A549 (cell line): ENCODE results near the gene KLF3. TPM values are rescaled to one million over a fixed set of nuclear protein-coding genes. Genes with fewer than 3 reads are reported as not detected.

Experiments
- ATAC-seq, 2 experiments: fragments of 200-7000 bp in 1 of 2; fragments of >200 bp in 1 of 2; cut with Nextera tagmentation in 1 of 2; cut with Tn5 transposase in 1 of 2; 3 replicates each; pipeline versions ENCODE4 v1.8.0 to v1.9.1; 2018 to 2020; ENCODE audit warnings: mild to moderate bottlenecking in 1 of 2, moderate library complexity in 1 of 2
- CTCF ChIA-PET: fragments of 300-600 bp; sonication (Branson Sonifier 250); formaldehyde crosslinking; extraction: SDS; loops from one replicate; lab custom pipeline; 2021; ENCODE audit warnings: antibody characterized with exemption, inconsistent platforms; lab: Yijun Ruan, JAX
- POLR2A ChIA-PET: fragments of 350-600 bp; formaldehyde crosslinking; extraction: SDS; loops from one replicate; lab custom pipeline; 2021; ENCODE audit warnings: antibody characterized with exemption, inconsistent platforms; lab: Yijun Ruan, JAX
- DNase-seq, 2 experiments: peaks; one replicate each; pipeline versions ENCODE4 v3.0.0 to v3.0.0-alpha.2; 2011 to 2016; ENCODE audit warnings: low read depth in 1 of 2, low spot score in 1 of 2
- FAIRE-seq: peaks from 2 replicates; lab custom pipeline; 2011; peaks lifted over from hg19 to GRCh38; lab: Jason Lieb, UNC
- H3K27ac ChIP-seq, 2 experiments: fragments of >200 bp; sonication (Bioruptor Twin); formaldehyde crosslinking; 3 replicates each; pipeline ENCODE4 v1.5.1; 2016 to 2017
- H3K4me1 ChIP-seq: fragments of >200 bp; sonication (Bioruptor Twin); formaldehyde crosslinking; 3 replicates; pipeline ENCODE4 v1.6.1; 2016
- H3K4me2 ChIP-seq: fragments of >200 bp; sonication (Bioruptor Twin); formaldehyde crosslinking; 3 replicates; pipeline ENCODE4 v1.6.1; 2016
- H3K4me3 ChIP-seq: fragments of >200 bp; sonication (Bioruptor Twin); formaldehyde crosslinking; 3 replicates; pipeline ENCODE4 v1.5.1; 2016
- H3K9me3 ChIP-seq: fragments of >200 bp; sonication (Bioruptor Twin); formaldehyde crosslinking; 3 replicates; pipeline ENCODE4 v1.6.1; 2016
- BHLHE40 ChIP-seq: IDR thresholded peaks from 2 replicates; pipeline ENCODE4 v1.6.1; 2012; ENCODE audit warnings: low read depth, low read length, inconsistent platforms
- EHMT2 ChIP-seq: fragments of 200-600 bp; sonication (generic); IDR thresholded peaks from 2 replicates; pipeline ENCODE4 v1.6.1; 2016; ENCODE audit warnings: antibody characterized with exemption, low read depth, mild to moderate bottlenecking, moderate library complexity
- EP300 ChIP-seq, 2 experiments: fragments of >200 bp; sonication (Bioruptor Twin); formaldehyde crosslinking; IDR thresholded peaks; 2 replicates in 1 of 2; 3 replicates in 1 of 2; pipeline ENCODE4 v1.6.1; 2016 to 2017
- FOSB ChIP-seq: fragments of 250-450 bp; sonication (Bioruptor Pico); IDR thresholded peaks from 2 replicates; pipeline ENCODE4 v1.5.0; 2020; ENCODE audit warnings: mild to moderate bottlenecking, moderate library complexity
- FOXS1 ChIP-seq: fragments of 250-450 bp; sonication (Bioruptor Pico); IDR thresholded peaks from 2 replicates; pipeline ENCODE4 v1.5.0; 2020; ENCODE audit warnings: mild to moderate bottlenecking, moderate library complexity
- HEYL ChIP-seq: fragments of 250-450 bp; sonication (Bioruptor Pico); IDR thresholded peaks from 2 replicates; pipeline ENCODE4 v1.8.0; 2021; ENCODE audit warnings: mild to moderate bottlenecking, moderate library complexity
- HOXB5 ChIP-seq: fragments of 250-450 bp; sonication (Bioruptor Pico); IDR thresholded peaks from 2 replicates; pipeline ENCODE4 v1.5.0; 2020; ENCODE audit warnings: mild to moderate bottlenecking, moderate library complexity
- KDM1A ChIP-seq: fragments of 200-600 bp; sonication (generic); IDR thresholded peaks from 2 replicates; pipeline ENCODE4 v1.6.1; 2016; ENCODE audit warnings: low read depth, mild to moderate bottlenecking
- MAFK ChIP-seq: fragments of 450-650 bp; IDR thresholded peaks from 2 replicates; pipeline ENCODE4 v1.6.1; 2014; ENCODE audit not compliant: partially characterized antibody
- MAZ ChIP-seq: fragments of 150-350 bp; IDR thresholded peaks from 2 replicates; pipeline ENCODE4 v1.6.1; 2014; ENCODE audit warnings: antibody characterized with exemption, low read depth, low read length, borderline replicate concordance
- NPAS2 ChIP-seq: fragments of 250-450 bp; sonication (Bioruptor Pico); IDR thresholded peaks from 2 replicates; pipeline ENCODE4 v1.8.0; 2022; ENCODE audit warnings: mild to moderate bottlenecking, moderate library complexity, borderline replicate concordance
- PHF8 ChIP-seq: fragments of 200-600 bp; sonication (generic); IDR thresholded peaks from 2 replicates; pipeline ENCODE4 v1.6.1; 2016; ENCODE audit warnings: low read depth, mild to moderate bottlenecking, antibody characterized with exemption, moderate library complexity, borderline replicate concordance
- POLR2AphosphoS2 ChIP-seq: conservative IDR thresholded peaks from 2 replicates; pipeline ENCODE4 v1.6.1; 2012; ENCODE audit warnings: low read length, improper control_type of control experiment, inconsistent platforms
- RAD21 ChIP-seq, 2 experiments: fragments of >200 bp in 1 of 2; sonication (Bioruptor Twin) in 1 of 2; formaldehyde crosslinking in 1 of 2; IDR thresholded peaks in 1 of 2; conservative IDR thresholded peaks in 1 of 2; 2 replicates in 1 of 2; 3 replicates in 1 of 2; pipeline ENCODE4 v1.6.1; 2012 to 2018; ENCODE audit warnings: inconsistent platforms in 1 of 2
- RARB ChIP-seq: fragments of 250-450 bp; sonication (Bioruptor Pico); IDR thresholded peaks from 2 replicates; pipeline ENCODE4 v1.8.0; 2021; ENCODE audit warnings: mild to moderate bottlenecking, moderate library complexity
- RCOR1 ChIP-seq: fragments of 150-350 bp; IDR thresholded peaks from 2 replicates; pipeline ENCODE4 v1.6.1; 2014; ENCODE audit warnings: antibody characterized with exemption, low read length, low read depth
- RNF2 ChIP-seq: fragments of 200-600 bp; sonication (generic); IDR thresholded peaks from 2 replicates; pipeline ENCODE4 v1.6.1; 2016; ENCODE audit warnings: low read depth, mild to moderate bottlenecking, antibody characterized with exemption, moderate library complexity, borderline replicate concordance
- SMC3 ChIP-seq: fragments of >200 bp; sonication (Bioruptor Twin); formaldehyde crosslinking; IDR thresholded peaks from 3 replicates; pipeline ENCODE4 v1.6.1; 2018; ENCODE audit warnings: inconsistent platforms
- TP53 ChIP-seq: fragments of 250-450 bp; sonication (Bioruptor Pico); IDR thresholded peaks from 2 replicates; pipeline ENCODE4 v1.5.0; 2021; ENCODE audit warnings: mild to moderate bottlenecking, moderate library complexity
- ZNF302 ChIP-seq: fragments of 250-450 bp; sonication (Bioruptor Pico); IDR thresholded peaks from 2 replicates; pipeline ENCODE4 v1.9.0; 2021; ENCODE audit warnings: inconsistent platforms, mild to moderate bottlenecking, moderate library complexity
- WGBS: methylation state at CpG from one replicate; pipeline ENCODE4 v1.1.6; 2017; ENCODE audit errors: missing lambda C conversion rate; 5-methylcytosine and 5-hydroxymethylcytosine counted together
- polyA plus RNA-seq, 4 experiments: library from polyadenylated mRNA; depleted of rRNA in 3 of 4; stranded (reverse); fragments of >200 nt; fragmentation: RNase III in 1 of 4; extraction: RNeasy Plus Mini Kit Qiagen cat#74134 plus additional on column Dnase treatment in 1 of 4; gene quantifications; 2 replicates in 3 of 4; 3 replicates in 1 of 4; pipeline ENCODE4 v1.2.3, GENCODE V29; 2011 to 2017
- TF ChIP-seq, protein P1 (sequence below): fragments of 250-450 bp; sonication (Bioruptor Pico); IDR thresholded peaks from 2 replicates; pipeline ENCODE4 v1.5.0; 2020; ENCODE audit warnings: low read depth, mild to moderate bottlenecking, moderate library complexity
- TF ChIP-seq, protein P2 (sequence below): IDR thresholded peaks from 2 replicates; pipeline ENCODE4 v1.6.1; 2012
- TF ChIP-seq, protein P3 (sequence below): fragments of >200 bp; sonication (Bioruptor Twin); formaldehyde crosslinking; IDR thresholded peaks from 2 replicates; pipeline ENCODE4 v1.6.1; 2016
- TF ChIP-seq, protein P4 (sequence below): fragments of 150-350 bp; IDR thresholded peaks from 2 replicates; pipeline ENCODE4 v1.6.1; 2014; ENCODE audit warnings: low read depth, mild to moderate bottlenecking, low read length
- TF ChIP-seq, protein P5 (sequence below): fragments of 200-600 bp; sonication (generic); IDR thresholded peaks from 2 replicates; pipeline ENCODE4 v1.6.1; 2016; ENCODE audit warnings: antibody characterized with exemption, mild to moderate bottlenecking, moderate library complexity

Gene KLF3
- polyA plus RNA-seq, 2 of the 4 experiments (the other 2 are of a cell fraction): 11.2 to 29.6 TPM

DNA sequence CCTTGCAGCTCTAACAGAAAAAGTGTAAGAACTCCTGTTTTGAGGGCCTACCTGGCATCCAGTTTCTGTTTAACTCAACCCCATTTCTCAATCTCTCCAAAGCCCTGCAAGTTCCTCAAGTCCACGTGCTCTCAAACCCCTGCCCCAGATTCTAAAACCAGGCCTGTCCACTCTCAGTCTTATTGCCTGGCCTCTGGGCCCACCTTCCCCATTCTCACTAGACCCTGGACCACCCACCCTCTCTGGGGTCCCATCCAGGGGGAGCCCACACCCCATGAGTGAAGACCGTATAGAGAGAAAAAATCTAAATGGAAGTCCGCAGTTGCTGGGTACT, 60.4 kb downstream of the KLF3 start:
- POLR2A ChIA-PET: no interaction called here
- H3K4me2 ChIP-seq: no peak overlapping the region
- no peak for FAIRE-seq

DNA sequence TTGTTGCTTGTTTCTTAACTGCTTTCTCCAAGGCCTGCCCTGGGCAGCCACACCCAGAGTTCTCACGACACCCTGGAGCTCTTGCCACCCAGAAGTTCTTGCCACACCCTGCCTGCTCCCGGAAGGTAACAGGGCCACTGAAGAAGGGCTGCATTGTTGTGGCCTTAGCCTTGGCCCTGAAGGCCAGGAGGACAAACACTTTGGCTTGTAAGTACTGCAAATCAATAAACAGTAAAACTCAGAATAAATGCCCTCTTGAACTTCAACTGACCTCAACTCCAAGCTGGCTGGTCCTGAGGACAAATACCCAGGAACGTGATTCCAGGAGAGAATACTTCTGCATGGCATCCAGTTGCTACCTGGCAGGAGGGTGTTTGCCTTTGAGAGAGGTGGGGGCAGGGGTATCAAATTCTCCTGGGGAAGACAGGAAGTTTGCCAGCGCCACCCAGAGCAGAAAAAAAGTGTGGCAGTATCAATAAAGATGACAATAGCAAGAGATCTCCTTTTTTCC, 64.7 kb downstream of the KLF3 start:
- Histone ChIP-seq H3K4me3 (no peak overlapping the region), H3K9me3 (no peaks in the 10 kb centered on the region), H3K4me1 (peaks cover 15% of the 10 kb centered on the region), H3K27ac (peak overlapping the region; percentile 42 to 57; a peak in 5 of 6 replicates), H3K4me2 (peak overlapping the region; percentile 60)
- ATAC-seq: peak; percentile 50 to 64; a peak in 4 of 6 replicates
- TF ChIP-seq RCOR1 (no peak), NPAS2 (CRISPR knock-in tag) (no peak), PHF8 (no peak), SMC3 (peak; percentile 32; the same call in 1 of the 3 replicates), RAD21 (conservative IDR thresholded peaks at IDR 0.05 in 1 of 2, IDR thresholded peaks at IDR 0.05 in 1 of 2) (peak; percentile 42 to 49; a peak in 4 of 5 replicates), POLR2AphosphoS2 (no peak), BHLHE40 (no peak)
- DNase-seq: peak in 1 of 2 experiments; percentile 80
- FAIRE-seq: no peak
- ChIA-PET POLR2A (no interaction called here), CTCF (interaction anchor here (0.9 to 8.6 kb wide), 7 partner anchors 9 to 667 kb away, joined by 3 to 102 read pairs (median 4); no protein-coding TSS in a partner anchor)
- WGBS: 21% methylated on average over 2 of the region's 4 CpGs

More for the DNA sequence above, 60.4 kb downstream of the KLF3 start:
- no peak for TF ChIP-seq FOXS1 (CRISPR knock-in tag)
- TF ChIP-seq HOXB5 (CRISPR knock-in tag): no peak
- TF ChIP-seq ZNF302: no peak
- TF ChIP-seq, protein P1, sequence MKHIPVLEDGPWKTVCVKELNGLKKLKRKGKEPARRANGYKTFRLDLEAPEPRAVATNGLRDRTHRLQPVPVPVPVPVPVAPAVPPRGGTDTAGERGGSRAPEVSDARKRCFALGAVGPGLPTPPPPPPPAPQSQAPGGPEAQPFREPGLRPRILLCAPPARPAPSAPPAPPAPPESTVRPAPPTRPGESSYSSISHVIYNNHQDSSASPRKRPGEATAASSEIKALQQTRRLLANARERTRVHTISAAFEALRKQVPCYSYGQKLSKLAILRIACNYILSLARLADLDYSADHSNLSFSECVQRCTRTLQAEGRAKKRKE (CRISPR knock-in tag): no peak
- no peak for TF ChIP-seq POLR2AphosphoS2
- no peak for TF ChIP-seq RAD21 (conservative IDR thresholded peaks at IDR 0.05 in 1 of 2, IDR thresholded peaks at IDR 0.05 in 1 of 2)
- no peak for TF ChIP-seq TP53 (CRISPR knock-in tag)
- TF ChIP-seq, protein P2, sequence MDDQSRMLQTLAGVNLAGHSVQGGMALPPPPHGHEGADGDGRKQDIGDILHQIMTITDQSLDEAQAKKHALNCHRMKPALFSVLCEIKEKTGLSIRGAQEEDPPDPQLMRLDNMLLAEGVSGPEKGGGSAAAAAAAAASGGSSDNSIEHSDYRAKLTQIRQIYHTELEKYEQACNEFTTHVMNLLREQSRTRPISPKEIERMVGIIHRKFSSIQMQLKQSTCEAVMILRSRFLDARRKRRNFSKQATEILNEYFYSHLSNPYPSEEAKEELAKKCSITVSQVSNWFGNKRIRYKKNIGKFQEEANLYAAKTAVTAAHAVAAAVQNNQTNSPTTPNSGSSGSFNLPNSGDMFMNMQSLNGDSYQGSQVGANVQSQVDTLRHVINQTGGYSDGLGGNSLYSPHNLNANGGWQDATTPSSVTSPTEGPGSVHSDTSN: no peak
- TF ChIP-seq RNF2: no peak
- TF ChIP-seq, protein P3, sequence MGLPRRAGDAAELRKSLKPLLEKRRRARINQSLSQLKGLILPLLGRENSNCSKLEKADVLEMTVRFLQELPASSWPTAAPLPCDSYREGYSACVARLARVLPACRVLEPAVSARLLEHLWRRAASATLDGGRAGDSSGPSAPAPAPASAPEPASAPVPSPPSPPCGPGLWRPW: no peak
- TF ChIP-seq, protein P4, sequence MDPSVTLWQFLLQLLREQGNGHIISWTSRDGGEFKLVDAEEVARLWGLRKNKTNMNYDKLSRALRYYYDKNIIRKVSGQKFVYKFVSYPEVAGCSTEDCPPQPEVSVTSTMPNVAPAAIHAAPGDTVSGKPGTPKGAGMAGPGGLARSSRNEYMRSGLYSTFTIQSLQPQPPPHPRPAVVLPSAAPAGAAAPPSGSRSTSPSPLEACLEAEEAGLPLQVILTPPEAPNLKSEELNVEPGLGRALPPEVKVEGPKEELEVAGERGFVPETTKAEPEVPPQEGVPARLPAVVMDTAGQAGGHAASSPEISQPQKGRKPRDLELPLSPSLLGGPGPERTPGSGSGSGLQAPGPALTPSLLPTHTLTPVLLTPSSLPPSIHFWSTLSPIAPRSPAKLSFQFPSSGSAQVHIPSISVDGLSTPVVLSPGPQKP: no peak
- no peaks in the 10 kb centered on the region for H3K9me3 ChIP-seq
- H3K27ac ChIP-seq: no peak overlapping the region
- H3K4me3 ChIP-seq: no peak overlapping the region
- CTCF ChIA-PET: interaction anchor here (1.3 kb wide), 1 partner anchor 545 kb away, joined by 8 read pairs; no protein-coding TSS in a partner anchor
- DNase-seq (no peak), ATAC-seq (no peak)
- peaks cover 12% of the 10 kb centered on the region for H3K4me1 ChIP-seq
- WGBS: 95% methylated on average over 3 of the region's 3 CpGs

DNA sequence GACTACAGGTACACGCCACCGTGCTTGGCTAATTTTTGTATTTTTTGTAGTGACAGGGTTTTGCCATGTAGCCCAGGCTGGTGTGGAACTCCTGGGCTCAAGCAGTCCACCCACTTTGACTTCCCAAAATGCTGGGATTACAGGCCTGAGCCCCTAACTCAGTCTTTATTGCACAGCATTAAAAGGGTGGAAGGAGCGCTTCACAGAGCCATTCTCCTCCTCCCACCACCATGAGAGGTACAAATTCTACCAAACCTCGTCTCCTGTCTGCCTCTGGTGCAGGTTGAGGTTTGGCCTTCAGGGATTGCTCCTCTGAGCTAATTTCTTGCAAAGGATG, 66.5 kb downstream of the KLF3 start:
- FAIRE-seq: no peak
- Histone ChIP-seq H3K9me3 (no peaks in the 10 kb centered on the region), H3K4me2 (no peak overlapping the region), H3K4me3 (no peak overlapping the region), H3K27ac (peak overlapping the region in 1 of 2 experiments; percentile 50; a peak in 1 of 6 replicates), H3K4me1 (peaks cover 15% of the 10 kb centered on the region)
- 94% methylated on average over 4 of the region's 4 CpGs for WGBS
- CTCF ChIA-PET: interaction anchor here (0.7 to 8.6 kb wide), 31 partner anchors 11 to 668 kb away, joined by 3 to 102 read pairs (median 5); no protein-coding TSS in a partner anchor
- no peak for DNase-seq
- POLR2A ChIA-PET: no interaction called here
- ATAC-seq: no peak
- TF ChIP-seq FOSB (no peak), RCOR1 (no peak), NPAS2 (CRISPR knock-in tag) (no peak), PHF8 (no peak), EHMT2 (no peak), EP300 (IDR thresholded peaks at IDR 0.05) (no peak), KDM1A (no peak), HEYL (no peak), MAFK (no peak), MAZ (no peak), RARB (CRISPR knock-in tag) (no peak)
- TF ChIP-seq, protein P5, sequence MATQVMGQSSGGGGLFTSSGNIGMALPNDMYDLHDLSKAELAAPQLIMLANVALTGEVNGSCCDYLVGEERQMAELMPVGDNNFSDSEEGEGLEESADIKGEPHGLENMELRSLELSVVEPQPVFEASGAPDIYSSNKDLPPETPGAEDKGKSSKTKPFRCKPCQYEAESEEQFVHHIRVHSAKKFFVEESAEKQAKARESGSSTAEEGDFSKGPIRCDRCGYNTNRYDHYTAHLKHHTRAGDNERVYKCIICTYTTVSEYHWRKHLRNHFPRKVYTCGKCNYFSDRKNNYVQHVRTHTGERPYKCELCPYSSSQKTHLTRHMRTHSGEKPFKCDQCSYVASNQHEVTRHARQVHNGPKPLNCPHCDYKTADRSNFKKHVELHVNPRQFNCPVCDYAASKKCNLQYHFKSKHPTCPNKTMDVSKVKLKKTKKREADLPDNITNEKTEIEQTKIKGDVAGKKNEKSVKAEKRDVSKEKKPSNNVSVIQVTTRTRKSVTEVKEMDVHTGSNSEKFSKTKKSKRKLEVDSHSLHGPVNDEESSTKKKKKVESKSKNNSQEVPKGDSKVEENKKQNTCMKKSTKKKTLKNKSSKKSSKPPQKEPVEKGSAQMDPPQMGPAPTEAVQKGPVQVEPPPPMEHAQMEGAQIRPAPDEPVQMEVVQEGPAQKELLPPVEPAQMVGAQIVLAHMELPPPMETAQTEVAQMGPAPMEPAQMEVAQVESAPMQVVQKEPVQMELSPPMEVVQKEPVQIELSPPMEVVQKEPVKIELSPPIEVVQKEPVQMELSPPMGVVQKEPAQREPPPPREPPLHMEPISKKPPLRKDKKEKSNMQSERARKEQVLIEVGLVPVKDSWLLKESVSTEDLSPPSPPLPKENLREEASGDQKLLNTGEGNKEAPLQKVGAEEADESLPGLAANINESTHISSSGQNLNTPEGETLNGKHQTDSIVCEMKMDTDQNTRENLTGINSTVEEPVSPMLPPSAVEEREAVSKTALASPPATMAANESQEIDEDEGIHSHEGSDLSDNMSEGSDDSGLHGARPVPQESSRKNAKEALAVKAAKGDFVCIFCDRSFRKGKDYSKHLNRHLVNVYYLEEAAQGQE: no peak
- TF ChIP-seq, protein P3: no peak
